Cerebellar cortex (tissue), 1 donor: ENCODE measurements around the gene ITGB1BP1.

Experiments
- DNase-seq: peaks from one replicate; pipeline ENCODE4 v3.0.0-alpha.2; 2015; ENCODE audit warnings: low spot score

Gene ITGB1BP1

GRCh38 chr2:9424447-9425164, 1.3 kb upstream of the ITGB1BP1 start:
- no peak for DNase-seq

DNA sequence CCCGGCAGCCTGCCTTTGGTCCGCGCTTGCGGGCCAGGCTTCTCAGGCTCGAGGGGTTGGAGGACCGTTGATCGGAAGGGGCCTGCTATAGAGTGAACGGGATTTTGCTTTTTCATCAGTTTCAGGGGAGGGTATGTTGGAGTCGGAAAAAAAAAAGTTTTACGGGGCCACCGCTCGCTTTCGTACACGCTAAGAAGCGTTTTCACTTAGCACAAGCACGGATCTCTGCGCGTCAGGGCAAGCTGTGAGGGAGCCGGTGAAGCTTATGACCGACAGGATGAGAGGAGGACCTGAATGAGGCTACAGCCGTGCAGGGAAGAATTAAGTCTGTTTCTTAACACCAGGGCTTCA, 569 bp upstream of the ITGB1BP1 start:
- peak; percentile 46 for DNase-seq

- peak; percentile 62 for DNase-seq
Observed at GRCh38 chr2:9422321-9423099, 818 bp downstream of the ITGB1BP1 start.

DNA sequence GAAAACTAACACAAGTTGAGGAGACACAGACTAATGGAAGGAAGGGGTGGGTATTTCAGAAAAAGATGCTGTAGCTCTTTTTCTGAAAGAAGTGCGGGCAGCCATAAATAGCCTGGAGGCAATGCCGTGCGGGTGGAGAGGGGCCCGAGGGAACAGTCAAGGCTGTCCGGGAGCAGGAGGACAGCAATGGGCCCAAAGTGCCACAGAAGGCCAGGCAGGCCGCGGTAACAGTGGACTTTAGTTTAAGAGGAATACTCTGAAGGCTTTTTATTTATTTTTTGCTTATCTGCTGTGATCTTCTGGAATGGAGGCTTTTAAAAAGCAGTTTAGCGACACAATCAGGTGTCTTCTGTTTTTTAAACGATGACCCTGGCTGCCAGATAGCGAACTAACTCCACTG, 2.8 kb downstream of the ITGB1BP1 start:
- no peak for DNase-seq

DNA sequence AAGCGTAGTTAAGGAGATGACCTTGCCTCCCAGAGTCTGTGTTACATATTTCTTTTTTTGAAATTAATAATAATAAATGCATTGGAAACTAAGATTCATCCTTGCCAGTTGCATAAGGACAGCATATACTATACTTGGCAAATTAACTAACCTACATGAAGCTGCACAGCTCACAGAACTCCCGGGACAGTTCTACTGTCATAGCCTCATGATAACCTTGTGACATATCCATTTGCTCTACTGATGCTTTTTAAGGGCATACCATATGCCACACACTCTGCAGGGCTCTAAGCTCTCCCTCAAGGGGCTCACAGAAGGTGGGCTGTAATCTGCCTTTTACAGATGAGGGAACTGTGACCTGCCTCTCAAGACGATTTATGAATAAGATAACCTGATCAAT, 3.8 kb downstream of the ITGB1BP1 start:
- DNase-seq, result no peak

- no peak for DNase-seq
Observed at GRCh38 chr2:9418746-9419145, 4.6 kb downstream of the ITGB1BP1 start.

DNA sequence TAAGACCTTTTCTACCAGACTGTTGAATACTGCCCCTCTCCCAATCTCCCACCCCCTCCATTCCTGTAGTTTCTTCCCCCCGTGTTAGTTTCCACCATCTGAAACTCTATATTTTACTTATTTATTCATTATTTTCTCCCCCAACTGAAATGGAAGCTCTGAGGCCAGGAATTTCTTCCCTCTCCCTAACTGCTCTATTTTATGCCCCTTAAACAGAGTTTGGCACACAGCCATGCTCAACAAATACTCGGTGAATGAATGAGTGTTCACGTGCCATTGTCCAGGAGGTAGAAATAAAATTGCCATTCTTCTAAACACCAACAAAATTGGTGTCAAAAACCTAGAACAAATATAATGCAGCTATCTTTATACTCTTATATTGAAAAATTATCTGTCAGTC, 5.6 kb downstream of the ITGB1BP1 start:
- DNase-seq, result no peak

DNA sequence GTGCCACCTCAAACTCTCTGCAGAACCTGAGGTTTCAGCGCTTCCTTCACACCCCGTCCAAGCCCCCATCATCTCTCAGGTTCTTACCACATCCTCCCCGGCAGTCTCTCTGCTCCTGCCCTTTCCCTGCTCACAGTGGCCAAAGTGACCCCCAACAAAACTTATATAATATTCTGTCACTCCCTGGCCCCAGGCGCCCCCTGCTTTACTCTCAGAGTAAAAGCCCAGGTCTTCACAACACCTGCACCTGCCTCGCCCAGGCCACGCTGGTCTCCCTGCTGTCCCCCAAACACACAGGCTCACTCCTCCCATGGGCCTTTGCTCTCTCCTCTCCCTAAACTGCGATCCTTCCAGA, 6.4 kb downstream of the ITGB1BP1 start:
- no peak for DNase-seq

DNA sequence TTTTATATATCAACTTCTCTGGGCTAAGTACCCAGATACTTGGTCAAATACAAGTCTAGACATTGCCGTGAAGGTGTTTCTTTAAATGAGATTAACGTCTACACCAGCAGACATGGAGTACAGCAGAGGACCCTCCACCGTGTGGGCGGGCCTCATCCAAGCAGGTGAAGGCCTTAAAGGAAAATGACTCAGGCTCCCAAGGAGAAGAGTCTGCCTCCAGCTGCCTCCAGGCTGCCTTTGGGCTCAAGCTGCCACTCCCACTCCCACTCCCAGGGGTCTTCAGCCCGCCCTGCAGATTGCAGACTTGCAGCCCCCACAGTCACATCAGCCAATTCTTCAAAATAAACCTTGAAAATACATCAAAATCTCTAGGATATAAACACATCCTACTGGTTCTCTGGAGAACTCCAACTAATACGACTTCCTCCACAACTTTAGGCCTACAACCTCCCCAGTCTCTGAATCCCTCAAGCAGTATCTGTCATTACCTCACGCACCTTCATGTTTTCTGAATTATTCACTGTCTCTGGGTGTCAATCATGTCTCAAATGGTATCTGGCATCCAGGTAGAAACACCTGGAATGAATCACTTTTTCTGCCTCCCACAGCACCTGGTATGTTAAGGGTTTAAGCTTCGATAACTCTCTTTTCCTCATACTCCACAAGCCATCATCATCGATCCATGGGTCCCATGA, 6.9 kb downstream of the ITGB1BP1 start:
- no peak for DNase-seq

- DNase-seq, result no peak
Observed at GRCh38 chr2:9415516-9416169, 7.7 kb downstream of the ITGB1BP1 start.

DNA sequence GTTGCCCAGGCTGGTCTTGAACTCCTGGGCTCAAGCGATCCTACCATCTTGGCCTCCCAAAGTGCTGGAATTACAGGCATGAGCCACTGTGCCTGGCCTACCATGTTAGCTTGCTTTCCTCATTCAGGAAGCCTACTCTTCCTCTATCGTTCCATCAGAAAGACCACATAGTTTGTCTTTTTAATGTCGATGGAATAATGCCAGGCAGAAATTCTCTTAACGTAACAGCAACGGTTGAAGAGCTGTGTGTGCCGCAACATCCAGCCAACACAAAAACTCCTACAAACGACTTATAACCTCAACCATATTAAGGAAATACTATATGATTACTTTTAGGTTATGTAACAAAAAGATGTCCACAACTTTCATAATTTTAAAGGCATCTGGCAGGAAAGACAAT, 10.5 kb downstream of the ITGB1BP1 start:
- no peak for DNase-seq

DNA sequence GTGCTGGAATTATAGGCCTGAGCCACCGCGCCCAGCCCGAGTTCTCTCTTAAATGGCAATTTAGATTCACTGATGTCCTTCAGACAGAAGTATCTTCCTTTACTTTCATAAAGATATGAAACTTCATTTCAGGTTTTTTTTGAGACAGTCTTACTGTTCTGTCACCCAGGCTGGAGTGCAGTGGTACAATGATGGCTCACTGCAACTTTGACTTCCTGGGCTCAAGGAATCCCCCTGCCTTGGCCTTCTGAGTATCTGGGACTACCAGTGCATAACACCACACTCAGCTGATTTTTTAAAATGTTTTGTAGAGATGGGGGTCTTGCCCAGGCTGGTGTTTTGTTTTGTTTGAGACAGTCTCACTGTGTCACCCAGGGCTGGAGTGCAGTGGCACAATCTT, 13.2 kb downstream of the ITGB1BP1 start:
- DNase-seq, result no peak

DNA sequence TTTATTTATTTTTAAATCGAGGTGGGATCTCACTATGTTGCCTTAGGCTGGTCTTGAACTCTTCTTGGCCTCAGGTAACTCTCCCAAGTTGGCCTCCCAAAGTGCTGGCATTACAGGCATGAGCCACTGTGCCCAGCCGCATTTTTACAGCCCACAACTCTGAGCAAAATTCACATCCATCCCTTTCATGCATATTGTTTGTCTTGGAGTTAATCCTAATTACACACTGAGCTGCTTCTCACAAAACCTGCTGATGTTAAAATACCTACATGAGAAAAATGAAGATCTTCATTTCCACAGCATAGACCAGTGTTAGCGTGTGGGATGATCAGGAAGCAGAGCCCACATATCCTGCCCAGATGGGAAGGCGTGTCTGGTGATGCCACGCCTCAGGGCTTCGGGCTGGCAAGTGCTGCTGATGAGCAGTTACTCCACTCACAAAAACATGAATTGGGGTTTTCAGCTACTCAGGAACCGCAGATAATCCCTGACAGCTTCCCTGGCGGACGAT, 14.6 kb downstream of the ITGB1BP1 start:
- peak; percentile 80 for DNase-seq

DNA sequence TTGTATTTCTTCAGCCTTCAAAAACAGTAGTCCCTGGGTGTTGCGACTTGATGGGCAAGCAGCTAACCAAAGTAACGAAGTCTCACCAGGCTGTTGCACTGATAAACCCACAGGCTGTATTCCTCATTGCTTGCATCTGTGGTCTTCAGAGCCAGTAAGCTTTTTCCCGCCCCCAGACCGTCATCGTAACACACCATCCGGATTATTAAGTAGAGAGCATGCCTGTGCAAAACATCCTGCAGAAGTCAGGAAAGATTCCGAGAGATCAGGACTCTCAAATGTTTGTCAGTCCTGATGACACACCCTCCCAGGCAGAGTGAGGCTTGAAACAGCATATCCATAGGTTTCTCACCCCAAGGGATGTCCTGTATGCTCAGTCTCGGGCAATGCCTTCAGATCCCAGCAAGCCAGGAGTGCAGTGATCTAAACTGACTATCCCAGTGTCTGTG, 15.9 kb downstream of the ITGB1BP1 start:
- no peak for DNase-seq

DNA sequence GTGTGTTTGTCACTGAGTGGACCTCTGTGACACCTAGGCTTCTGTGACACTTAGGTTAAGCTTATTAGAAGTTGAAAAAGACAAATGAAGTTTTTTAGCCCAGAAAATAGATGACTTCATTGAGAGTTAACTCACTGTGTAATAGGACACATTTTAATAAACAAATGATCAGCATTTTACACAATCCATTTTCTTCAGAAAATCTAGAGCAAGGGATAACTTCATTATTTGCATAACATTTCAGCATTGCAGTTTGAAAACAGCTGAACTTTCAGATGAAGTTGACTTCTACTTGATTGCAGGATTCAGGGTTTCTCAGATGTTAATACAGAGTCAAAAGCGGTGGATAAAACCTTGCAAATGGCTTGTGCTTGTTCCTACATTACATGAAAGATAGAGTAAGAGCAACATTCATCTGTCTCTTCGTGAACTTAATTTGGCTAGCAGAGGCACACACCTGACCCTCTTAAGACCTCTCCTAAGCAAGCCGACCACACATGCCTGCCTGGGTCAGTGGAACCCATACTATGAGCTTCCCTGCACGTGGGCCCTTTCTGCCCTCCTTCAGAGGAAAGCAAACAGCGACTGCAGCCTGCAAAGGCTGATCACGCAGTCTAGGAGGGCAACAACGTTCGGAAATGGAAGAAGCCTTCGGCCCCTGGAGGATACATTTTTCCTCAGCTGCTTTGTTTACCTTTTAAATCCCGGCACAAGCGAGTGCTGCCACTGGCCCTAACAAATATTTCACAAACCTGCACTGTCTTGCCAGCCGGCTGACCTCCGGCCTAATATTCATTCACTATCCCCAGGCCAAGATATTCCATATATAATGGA, 16.6 kb downstream of the ITGB1BP1 start:
- no peak for DNase-seq

DNA sequence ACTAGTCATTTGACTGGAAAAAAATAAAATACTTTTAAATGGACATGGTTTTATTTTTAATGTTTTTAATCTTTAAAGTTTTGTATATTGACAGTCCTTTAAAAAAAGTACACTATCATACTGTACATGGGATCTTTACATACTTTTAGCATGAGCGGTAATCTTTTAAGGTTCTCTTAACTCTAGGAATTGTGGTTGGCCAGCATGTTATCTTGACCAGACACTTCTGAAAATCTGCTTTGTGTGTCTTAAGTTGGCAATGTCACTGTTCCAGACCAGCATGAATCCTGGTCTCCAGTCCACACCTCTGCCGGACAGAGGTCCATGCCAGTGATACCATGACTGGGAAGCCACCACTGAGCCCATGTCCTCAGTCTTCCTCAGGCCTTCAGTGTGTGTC, 17.7 kb downstream of the ITGB1BP1 start:
- DNase-seq, result no peak

GRCh38 chr2:9404451-9404850, 18.9 kb downstream of the ITGB1BP1 start:
- DNase-seq, result no peak

DNA sequence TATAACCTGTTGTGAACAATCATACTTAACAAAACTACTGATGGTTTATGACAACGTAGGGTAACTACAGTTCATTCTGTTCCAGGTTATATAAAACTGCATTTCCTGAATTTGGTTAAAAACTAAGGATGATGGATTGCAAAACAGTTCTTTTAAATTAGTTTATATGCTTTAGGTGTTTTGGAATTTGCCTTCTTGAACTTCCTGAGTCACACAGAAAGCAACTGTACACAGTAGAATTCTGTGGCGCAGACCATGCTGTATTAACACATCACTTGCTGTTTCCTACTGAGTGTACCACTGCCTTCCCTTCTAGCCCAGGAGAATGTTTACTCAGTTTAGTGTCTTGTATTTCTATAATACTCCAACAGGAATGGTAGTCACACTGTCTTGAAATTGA, 19.4 kb downstream of the ITGB1BP1 start:
- DNase-seq, result no peak

DNA sequence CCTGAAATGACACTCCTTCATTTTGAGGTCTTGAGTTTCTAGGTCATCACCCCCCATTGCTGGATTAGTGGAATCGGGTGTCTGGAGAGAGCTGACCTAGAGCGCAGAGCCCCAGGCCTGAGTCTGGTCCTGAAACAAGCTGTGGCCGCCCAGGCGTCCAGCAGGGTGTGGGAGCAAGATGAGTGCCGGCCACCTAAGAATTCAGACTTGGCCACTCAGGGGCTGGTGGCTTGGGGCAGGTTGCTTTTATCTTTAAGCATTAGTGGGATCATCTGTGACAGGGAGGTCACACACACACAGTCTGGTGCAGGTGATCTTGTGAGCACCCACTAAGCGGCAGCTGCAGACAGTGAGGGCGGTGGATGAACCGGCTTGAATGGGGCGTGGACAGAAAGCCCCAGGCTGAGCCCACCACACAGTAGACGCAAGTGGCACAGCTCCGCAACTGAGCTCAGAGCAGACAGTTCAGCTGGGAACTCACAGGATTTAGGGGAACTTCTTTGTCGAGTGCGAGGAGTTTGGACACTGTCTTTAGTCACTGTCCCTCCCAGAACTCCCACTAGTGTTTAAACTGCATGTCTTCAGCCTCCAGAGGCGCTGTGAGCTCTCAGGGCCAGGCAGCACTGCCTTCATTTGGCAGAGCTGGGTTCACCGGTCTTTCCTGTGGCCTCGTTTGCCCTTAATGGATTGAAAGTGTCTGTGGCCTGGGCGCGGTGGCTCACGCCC, 21.5 kb downstream of the ITGB1BP1 start:
- no peak for DNase-seq

GRCh38 chr2:9401059-9401547, 22.2 kb downstream of the ITGB1BP1 start:
- no peak for DNase-seq
